Calu3 (cell line): Measurements from ENCODE around the gene RMI2. TPM values are rescaled to one million over a fixed set of nuclear protein-coding genes. Genes with fewer than 3 reads are reported as not detected.

Experiments
- BruUV-seq: library from RNA; stranded (reverse); fragments of 400-500 nt; replicated peaks from 2 replicates; lab custom pipeline; 2021; lab: Mats Ljungman, UMichigan
- CTCF ChIA-PET: fragments of 300-600 bp; sonication (Branson Sonifier 250); formaldehyde crosslinking; loops from one replicate; lab custom pipeline; 2022; ENCODE audit warnings: antibody characterized with exemption; lab: Charles Lee
- DNase-seq: peaks from one replicate; pipeline ENCODE4 v3.0.0; 2022
- H3K27ac Mint-ChIP-seq: one replicate; pipeline ENCODE4 v1.8.0; 2022; ENCODE audit warnings: mixed read lengths; ENCODE audit not compliant: unreplicated experiment
- H3K27me3 Mint-ChIP-seq: one replicate; pipeline ENCODE4 v1.8.0; 2022; ENCODE audit warnings: mixed read lengths; ENCODE audit not compliant: unreplicated experiment
- H3K36me3 Mint-ChIP-seq: one replicate; pipeline ENCODE4 v1.8.0; 2022; ENCODE audit warnings: mild to moderate bottlenecking, moderate library complexity, mixed read lengths; ENCODE audit not compliant: insufficient read depth, unreplicated experiment
- H3K4me1 Mint-ChIP-seq: one replicate; pipeline ENCODE4 v1.8.0; 2022; ENCODE audit warnings: mild to moderate bottlenecking, low read depth, mixed read lengths; ENCODE audit not compliant: unreplicated experiment
- H3K4me3 Mint-ChIP-seq: one replicate; pipeline ENCODE4 v1.8.0; 2022; ENCODE audit warnings: mild to moderate bottlenecking, low read depth, moderate library complexity, mixed read lengths; ENCODE audit not compliant: unreplicated experiment
- H3K9me3 Mint-ChIP-seq: one replicate; pipeline ENCODE4 v1.8.0; 2022; ENCODE audit warnings: low read depth, mixed read lengths; ENCODE audit not compliant: unreplicated experiment
- intact Hi-C: fragments of 100-400 bp; cut with micrococcal nuclease; formaldehyde crosslinking; loops from one replicate; pipeline ENCODE4 v1.10.0; 2022; ENCODE audit not compliant: unreplicated experiment
- total RNA-seq: library from RNA; stranded (reverse); gene quantifications from 2 replicates; pipeline ENCODE4 v1.2.3, GENCODE V29; 2022
- TF ChIP-seq, protein P1 (sequence below): fragments of 200-600 bp; IDR thresholded peaks from one replicate; pipeline ENCODE4 v1.8.0; 2022; ENCODE audit warnings: antibody characterized with exemption; ENCODE audit not compliant: unreplicated experiment

RMI2 gene
- total RNA-seq, 1 experiment from 2014 or later, result 55.4 TPM

- no peak overlapping the region for H3K27ac Mint-ChIP-seq
- H3K4me3 Mint-ChIP-seq, result no peak overlapping the region
- CTCF ChIA-PET, result no interaction called here
- peaks cover 13% of the 10 kb centered on the region for H3K4me1 Mint-ChIP-seq
- H3K36me3 Mint-ChIP-seq, result peaks cover 12% of the 10 kb centered on the region
- H3K9me3 Mint-ChIP-seq, result peaks cover 2% of the 10 kb centered on the region
- no TSS peak for BruUV-seq
- TF ChIP-seq, protein P1, sequence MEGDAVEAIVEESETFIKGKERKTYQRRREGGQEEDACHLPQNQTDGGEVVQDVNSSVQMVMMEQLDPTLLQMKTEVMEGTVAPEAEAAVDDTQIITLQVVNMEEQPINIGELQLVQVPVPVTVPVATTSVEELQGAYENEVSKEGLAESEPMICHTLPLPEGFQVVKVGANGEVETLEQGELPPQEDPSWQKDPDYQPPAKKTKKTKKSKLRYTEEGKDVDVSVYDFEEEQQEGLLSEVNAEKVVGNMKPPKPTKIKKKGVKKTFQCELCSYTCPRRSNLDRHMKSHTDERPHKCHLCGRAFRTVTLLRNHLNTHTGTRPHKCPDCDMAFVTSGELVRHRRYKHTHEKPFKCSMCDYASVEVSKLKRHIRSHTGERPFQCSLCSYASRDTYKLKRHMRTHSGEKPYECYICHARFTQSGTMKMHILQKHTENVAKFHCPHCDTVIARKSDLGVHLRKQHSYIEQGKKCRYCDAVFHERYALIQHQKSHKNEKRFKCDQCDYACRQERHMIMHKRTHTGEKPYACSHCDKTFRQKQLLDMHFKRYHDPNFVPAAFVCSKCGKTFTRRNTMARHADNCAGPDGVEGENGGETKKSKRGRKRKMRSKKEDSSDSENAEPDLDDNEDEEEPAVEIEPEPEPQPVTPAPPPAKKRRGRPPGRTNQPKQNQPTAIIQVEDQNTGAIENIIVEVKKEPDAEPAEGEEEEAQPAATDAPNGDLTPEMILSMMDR, result no peak
- DNase-seq, result no peak
- H3K27me3 Mint-ChIP-seq, result no peaks in the 10 kb centered on the region
- intact Hi-C loops, result no loop called here
Observed at GRCh38 chr16:11333010-11333409, 12.2 kb upstream of the RMI2 start.

- TF ChIP-seq, protein P1, result no peak
- H3K4me1 Mint-ChIP-seq, result peaks cover 6% of the 10 kb centered on the region
- BruUV-seq, result no TSS peak
- CTCF ChIA-PET, result interaction anchor here (0.6 kb wide), 1 partner anchor 514 kb away, joined by 3 read pairs; no protein-coding TSS in a partner anchor
- H3K9me3 Mint-ChIP-seq, result peaks cover 2% of the 10 kb centered on the region
- intact Hi-C loops, result no loop called here
- H3K27me3 Mint-ChIP-seq, result no peaks in the 10 kb centered on the region
- no peak for DNase-seq
- H3K27ac Mint-ChIP-seq, result no peak overlapping the region
- H3K36me3 Mint-ChIP-seq, result peaks cover 8% of the 10 kb centered on the region
- no peak overlapping the region for H3K4me3 Mint-ChIP-seq
Observed at GRCh38 chr16:11333702-11334101, 11.6 kb upstream of the RMI2 start.

GRCh38 chr16:11334831-11335404 lies 10.3 kb upstream of the RMI2 start:
- no peaks in the 10 kb centered on the region for H3K4me1 Mint-ChIP-seq
- no peak overlapping the region for H3K4me3 Mint-ChIP-seq
- H3K27ac Mint-ChIP-seq, result no peak overlapping the region
- DNase-seq, result no peak
- peaks cover 2% of the 10 kb centered on the region for H3K9me3 Mint-ChIP-seq
- no peaks in the 10 kb centered on the region for H3K27me3 Mint-ChIP-seq
- CTCF ChIA-PET, result no interaction called here
- H3K36me3 Mint-ChIP-seq, result peaks cover 8% of the 10 kb centered on the region
- TF ChIP-seq, protein P1, result no peak
- intact Hi-C loops, result no loop called here
- no TSS peak for BruUV-seq

- Mint-ChIP-seq H3K27me3 (no peaks in the 10 kb centered on the region), H3K36me3 (peaks cover 4% of the 10 kb centered on the region), H3K4me3 (no peak overlapping the region), H3K9me3 (peaks cover 2% of the 10 kb centered on the region), H3K4me1 (no peaks in the 10 kb centered on the region), H3K27ac (no peak overlapping the region)
- TF ChIP-seq, protein P1, result no peak
- DNase-seq, result no peak
- no TSS peak for BruUV-seq
- CTCF ChIA-PET, result interaction anchor here (0.6 kb wide), 1 partner anchor 35 kb away, joined by 3 read pairs; no protein-coding TSS in a partner anchor
- intact Hi-C loops, result no loop called here
Observed at GRCh38 chr16:11339075-11339474, 6.2 kb upstream of the RMI2 start.
